HepG2 (cell line): Measurements from ENCODE around the gene INKA2. TPM values are rescaled to one million over a fixed set of nuclear protein-coding genes. Genes with fewer than 3 reads are reported as not detected.

Source experiments
- AGO1 ChIP-seq: fragments of 200-400 bp; formaldehyde crosslinking; IDR thresholded peaks from 2 replicates; pipeline ENCODE4 v1.6.1; 2017; ENCODE audit warnings: mild to moderate bottlenecking, low read depth, low read length, moderate library complexity; ENCODE audit not compliant: poor library complexity, severe bottlenecking
- AGO2 ChIP-seq: fragments of 200-400 bp; formaldehyde crosslinking; optimal IDR thresholded peaks from 2 replicates; pipeline ENCODE3; 2017; ENCODE audit warnings: mild to moderate bottlenecking, low read depth, low read length, moderate library complexity
- ATF2 ChIP-seq: sonication (generic); formaldehyde crosslinking; IDR thresholded peaks from 2 replicates; pipeline ENCODE4 v1.4.0; 2020; ENCODE audit warnings: missing genetic modification reagents
- ATF3 ChIP-seq: sonication (generic); formaldehyde crosslinking; IDR thresholded peaks from 2 replicates; pipeline ENCODE4 v1.4.0; 2020; ENCODE audit warnings: missing genetic modification reagents
- BORCS8-MEF2B ChIP-seq: sonication (generic); formaldehyde crosslinking; IDR thresholded peaks from 2 replicates; pipeline ENCODE4 v1.8.0; 2022; ENCODE audit warnings: mild to moderate bottlenecking, missing genetic modification reagents
- E2F1 ChIP-seq: sonication (generic); formaldehyde crosslinking; IDR thresholded peaks from 2 replicates; pipeline ENCODE4 v1.5.0; 2020; ENCODE audit warnings: missing genetic modification reagents
- FOXK2 ChIP-seq: fragments of 450-650 bp; IDR thresholded peaks from 2 replicates; pipeline ENCODE4 v1.6.1; 2016
- HNF1B ChIP-seq: sonication (generic); formaldehyde crosslinking; IDR thresholded peaks from 2 replicates; pipeline ENCODE4 v1.5.1; 2020; ENCODE audit warnings: mild to moderate bottlenecking, moderate library complexity, missing genetic modification reagents
- KDM4B ChIP-seq: sonication (generic); formaldehyde crosslinking; IDR thresholded peaks from 2 replicates; pipeline ENCODE4 v1.4.0; 2020; ENCODE audit warnings: missing genetic modification reagents
- MTF2 ChIP-seq: sonication (generic); formaldehyde crosslinking; IDR thresholded peaks from 2 replicates; pipeline ENCODE4 v1.5.0; 2020; ENCODE audit warnings: missing genetic modification reagents, borderline replicate concordance
- PPARG ChIP-seq: conservative IDR thresholded peaks from 2 replicates; pipeline ENCODE4 v1.6.1; 2016; ENCODE audit warnings: missing biosample characterization, missing genetic modification reagents
- TMF1 ChIP-seq: sonication (generic); formaldehyde crosslinking; IDR thresholded peaks from 2 replicates; pipeline ENCODE4 v1.8.1; 2022; ENCODE audit warnings: low read depth, missing genetic modification reagents
- ZBTB25 ChIP-seq: IDR thresholded peaks from 2 replicates; pipeline ENCODE4 v1.6.1; 2018; ENCODE audit warnings: missing genetic modification reagents
- ZNF225 ChIP-seq: sonication (generic); formaldehyde crosslinking; IDR thresholded peaks from 2 replicates; pipeline ENCODE4 v1.4.0; 2020; ENCODE audit warnings: mild to moderate bottlenecking, missing genetic modification reagents
- ZNF274 ChIP-seq: sonication (generic); formaldehyde crosslinking; IDR thresholded peaks from 2 replicates; pipeline ENCODE4 v1.5.1; 2020; ENCODE audit warnings: mild to moderate bottlenecking, missing genetic modification reagents
- ZNF383 ChIP-seq: sonication (generic); formaldehyde crosslinking; IDR thresholded peaks from 2 replicates; pipeline ENCODE4 v1.4.0; 2020; ENCODE audit warnings: missing genetic modification reagents, mild to moderate bottlenecking, borderline replicate concordance
- ZNF430 ChIP-seq: sonication (generic); formaldehyde crosslinking; IDR thresholded peaks from 2 replicates; pipeline ENCODE4 v1.9.0; 2021; ENCODE audit warnings: mild to moderate bottlenecking, missing genetic modification reagents
- ZNF687 ChIP-seq: sonication (generic); formaldehyde crosslinking; IDR thresholded peaks from 2 replicates; pipeline ENCODE4 v1.5.1; 2020; ENCODE audit warnings: mild to moderate bottlenecking, missing genetic modification reagents, moderate library complexity
- ZNF747 ChIP-seq: sonication (generic); formaldehyde crosslinking; IDR thresholded peaks from 2 replicates; pipeline ENCODE4 v1.8.1; 2023; ENCODE audit warnings: missing genetic modification reagents, mild to moderate bottlenecking, borderline replicate concordance
- polyA plus RNA-seq, 8 experiments: library from polyadenylated mRNA; depleted of rRNA in 3 of 8; stranded (reverse) in 7 of 8; unstranded in 1 of 8; fragments of >200 nt; fragmentation: Illumina TruSeq in 4 of 8; extraction: Trizol in 4 of 8; gene quantifications; 2 replicates each; pipeline versions ENCODE4 v1.2.1 to v1.2.3, GENCODE V29; 2011 to 2016; ENCODE audit warnings: low read depth in 4 of 8, missing spikeins in 1 of 8, mixed read lengths in 1 of 8; ENCODE audit not compliant: insufficient read depth in 1 of 8
- total RNA-seq, 5 experiments: library from RNA; depleted of rRNA; stranded (reverse); fragments of >200 nt; fragmentation: Illumina TruSeq; extraction: Trizol; gene quantifications; 2 replicates each; pipeline ENCODE4 v1.2.3, GENCODE V29; 2016; ENCODE audit warnings: low read depth in 1 of 5

INKA2 gene
- total and polyA plus RNA-seq, 2 of the 13 experiments (the other 11 are each of a cell fraction or from before 2014, with no cell fraction given): 2.6 to 4.6 TPM

GRCh38 chr1:111738436-111739193 is 580 bp downstream of the INKA2 start (continued):
- TF ChIP-seq AGO1 (peak; percentile 16), ZNF274 (CRISPR knock-in tag) (no peak), FOXK2 (no peak), ZNF747 (0 out of 2 replicates have a peak, but pooled peaks have one; percentile 57), PPARG (CRISPR knock-in tag) (no peak), KDM4B (CRISPR knock-in tag) (0 out of 2 replicates have a peak, but pooled peaks have one; percentile 12), E2F1 (CRISPR knock-in tag) (no peak), ZNF383 (CRISPR knock-in tag) (0 out of 2 replicates have a peak, but pooled peaks have one; percentile 1), ATF3 (CRISPR knock-in tag) (0 out of 2 replicates have a peak, but pooled peaks have one; percentile 11), TMF1 (peak; percentile 34; the same call in 1 of the 2 replicates), BORCS8-MEF2B (CRISPR knock-in tag) (no peak), ATF2 (CRISPR knock-in tag) (no peak), HNF1B (CRISPR knock-in tag) (no peak), ZNF225 (CRISPR knock-in tag) (0 out of 2 replicates have a peak, but pooled peaks have one; percentile 33), ZBTB25 (no peak), AGO2 (peak; percentile 83), MTF2 (CRISPR knock-in tag) (0 out of 2 replicates have a peak, but pooled peaks have one; percentile 27), ZNF430 (CRISPR knock-in tag) (0 out of 2 replicates have a peak, but pooled peaks have one; percentile 6), ZNF687 (CRISPR knock-in tag) (peak; percentile 64)
